Peyer's patch (tissue), 4 donors: ENCODE measurements around the gene DLGAP1.
"Not testable (repeated sequence)": the region's sequence is repeated elsewhere in the genome, so short reads cannot be mapped to it uniquely, and the experiment has no call there.

Experiments
- POLR2A ChIP-seq, 2 donors: fragments of 450-650 bp; IDR thresholded peaks; one replicate each; pipeline ENCODE4 v1.5.1; 2017; ENCODE audit warnings: antibody characterized with exemption in 2 of 2, mild to moderate bottlenecking in 2 of 2, moderate library complexity in 2 of 2
- TF ChIP-seq, protein P1 (sequence below), 6 experiments: fragments of 450-650 bp in 4 of 6; fragments of 200-600 bp in 2 of 6; sonication (generic) in 1 of 6; IDR thresholded peaks; one replicate each; pipeline ENCODE4 v1.5.1; 2017 to 2019; ENCODE audit warnings: antibody characterized with exemption in 6 of 6, mild to moderate bottlenecking in 3 of 6, moderate library complexity in 1 of 6

DNA sequence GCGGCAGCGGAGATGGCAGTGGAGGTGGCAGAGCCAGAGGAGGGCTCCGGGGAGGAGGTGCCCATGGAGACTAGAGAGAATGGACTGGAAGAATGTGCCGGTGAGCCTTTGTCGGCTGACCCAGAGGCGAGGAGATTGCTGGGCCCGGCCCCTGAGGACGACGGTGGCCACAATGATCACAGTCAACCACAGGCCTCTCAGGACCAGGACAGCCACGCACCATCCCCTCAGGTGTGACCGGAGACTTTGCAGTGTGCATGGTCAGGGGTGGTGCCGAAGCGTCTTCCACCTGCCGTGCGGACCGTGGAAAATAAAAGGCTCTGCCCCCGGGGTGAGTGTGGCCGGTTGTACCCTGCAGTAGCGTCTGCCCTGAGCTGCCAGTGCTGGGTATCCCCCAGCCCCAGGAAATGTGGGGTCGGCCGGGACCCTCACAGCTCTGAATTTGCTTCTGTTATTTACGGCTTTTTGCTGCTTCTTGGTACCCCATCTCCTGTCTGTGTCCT lies 874.5 kb downstream of the DLGAP1 start:
- TF ChIP-seq POLR2A (IDR thresholded peaks at IDR 0.05) = not testable (repeated sequence)
- TF ChIP-seq, protein P1, sequence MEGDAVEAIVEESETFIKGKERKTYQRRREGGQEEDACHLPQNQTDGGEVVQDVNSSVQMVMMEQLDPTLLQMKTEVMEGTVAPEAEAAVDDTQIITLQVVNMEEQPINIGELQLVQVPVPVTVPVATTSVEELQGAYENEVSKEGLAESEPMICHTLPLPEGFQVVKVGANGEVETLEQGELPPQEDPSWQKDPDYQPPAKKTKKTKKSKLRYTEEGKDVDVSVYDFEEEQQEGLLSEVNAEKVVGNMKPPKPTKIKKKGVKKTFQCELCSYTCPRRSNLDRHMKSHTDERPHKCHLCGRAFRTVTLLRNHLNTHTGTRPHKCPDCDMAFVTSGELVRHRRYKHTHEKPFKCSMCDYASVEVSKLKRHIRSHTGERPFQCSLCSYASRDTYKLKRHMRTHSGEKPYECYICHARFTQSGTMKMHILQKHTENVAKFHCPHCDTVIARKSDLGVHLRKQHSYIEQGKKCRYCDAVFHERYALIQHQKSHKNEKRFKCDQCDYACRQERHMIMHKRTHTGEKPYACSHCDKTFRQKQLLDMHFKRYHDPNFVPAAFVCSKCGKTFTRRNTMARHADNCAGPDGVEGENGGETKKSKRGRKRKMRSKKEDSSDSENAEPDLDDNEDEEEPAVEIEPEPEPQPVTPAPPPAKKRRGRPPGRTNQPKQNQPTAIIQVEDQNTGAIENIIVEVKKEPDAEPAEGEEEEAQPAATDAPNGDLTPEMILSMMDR (IDR thresholded peaks at IDR 0.05) = not testable (repeated sequence)
